ENCODE measurements around the gene CEP350. TPM values are rescaled to one million over a fixed set of nuclear protein-coding genes. Genes with fewer than 3 reads are reported as not detected.

The CEP350 gene
- total and polyA plus RNA-seq, 2 donors (not counting 1 experiment from before 2014, with no cell fraction given): 19.0 to 101 TPM

DNA sequence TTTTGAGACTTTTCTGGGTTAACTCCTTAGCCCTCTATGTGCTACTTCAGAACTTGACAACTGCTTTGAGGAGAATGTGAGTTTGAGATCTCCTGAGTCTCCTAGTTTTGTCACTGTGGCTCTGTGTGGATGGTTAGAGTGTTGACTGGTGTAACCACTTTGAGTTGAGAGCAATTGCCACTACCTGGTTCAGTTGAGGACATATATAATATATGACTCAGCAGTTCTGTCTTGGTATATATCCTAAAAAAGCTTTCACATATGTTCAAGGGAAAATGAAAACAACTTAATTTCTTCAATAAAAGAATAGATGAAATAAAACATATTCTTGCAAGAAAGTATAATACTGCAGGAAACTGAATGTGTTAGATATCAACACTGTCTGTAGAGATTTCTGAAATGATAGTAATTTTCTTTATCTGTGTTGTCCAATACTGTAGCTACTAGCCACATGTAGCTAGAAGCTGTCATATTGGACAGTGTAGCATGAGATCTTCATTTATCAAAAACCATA lies 103.3 kb downstream of the CEP350 start:
- no peaks in the 10 kb centered on the region for H3K79me2 ChIP-seq (ENCODE audit: control insufficient read depth, insufficient read depth, low read length)
- H4K20me1 ChIP-seq (ENCODE audit: control insufficient read depth, extremely low read depth, insufficient read depth, low read length): no peaks in the 10 kb centered on the region
- H3K4me1 ChIP-seq (ENCODE audit: control insufficient read depth, extremely low read depth, insufficient read depth, low read length): no peaks in the 10 kb centered on the region
- H2AFZ ChIP-seq (ENCODE audit: low read length): no peak overlapping the region
- no peaks in the 10 kb centered on the region for H3K36me3 ChIP-seq (ENCODE audit: control insufficient read depth, insufficient read depth, low read length)
- H3K4me3 ChIP-seq (replicated peaks in 1 of 4; ENCODE audit: control extremely low read depth in 1 of 4, insufficient read depth in 1 of 4, low read depth in 3 of 4, low read length in 4 of 4): no peak overlapping the region
- H3K27ac ChIP-seq (ENCODE audit: insufficient read depth, low read length): no peak overlapping the region
- TF ChIP-seq, protein P1, sequence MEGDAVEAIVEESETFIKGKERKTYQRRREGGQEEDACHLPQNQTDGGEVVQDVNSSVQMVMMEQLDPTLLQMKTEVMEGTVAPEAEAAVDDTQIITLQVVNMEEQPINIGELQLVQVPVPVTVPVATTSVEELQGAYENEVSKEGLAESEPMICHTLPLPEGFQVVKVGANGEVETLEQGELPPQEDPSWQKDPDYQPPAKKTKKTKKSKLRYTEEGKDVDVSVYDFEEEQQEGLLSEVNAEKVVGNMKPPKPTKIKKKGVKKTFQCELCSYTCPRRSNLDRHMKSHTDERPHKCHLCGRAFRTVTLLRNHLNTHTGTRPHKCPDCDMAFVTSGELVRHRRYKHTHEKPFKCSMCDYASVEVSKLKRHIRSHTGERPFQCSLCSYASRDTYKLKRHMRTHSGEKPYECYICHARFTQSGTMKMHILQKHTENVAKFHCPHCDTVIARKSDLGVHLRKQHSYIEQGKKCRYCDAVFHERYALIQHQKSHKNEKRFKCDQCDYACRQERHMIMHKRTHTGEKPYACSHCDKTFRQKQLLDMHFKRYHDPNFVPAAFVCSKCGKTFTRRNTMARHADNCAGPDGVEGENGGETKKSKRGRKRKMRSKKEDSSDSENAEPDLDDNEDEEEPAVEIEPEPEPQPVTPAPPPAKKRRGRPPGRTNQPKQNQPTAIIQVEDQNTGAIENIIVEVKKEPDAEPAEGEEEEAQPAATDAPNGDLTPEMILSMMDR (conservative IDR thresholded peaks at IDR 0.05 in 1 of 2, IDR thresholded peaks at IDR 0.05 in 1 of 2; ENCODE audit: low read depth in 1 of 2, low read length in 2 of 2): no peak
- no peak for TF ChIP-seq EZH2 (IDR thresholded peaks at IDR 0.05; ENCODE audit: low read length, missing control alignments)
- H3K9ac ChIP-seq (ENCODE audit: insufficient read depth, low read length): no peak overlapping the region
- no peak overlapping the region for H3K4me2 ChIP-seq (ENCODE audit: extremely low read depth, insufficient read depth, low read length)
- DNase-seq (ENCODE audit: low read depth in 2 of 2): peak in 1 of 2 donors; percentile 18
- H3K9me3 ChIP-seq (ENCODE audit: control insufficient read depth, insufficient read depth, low read depth, low read length): no peaks in the 10 kb centered on the region
- no peaks in the 10 kb centered on the region for H3K27me3 ChIP-seq (ENCODE audit: control insufficient read depth, insufficient read depth, low read length)

DNA sequence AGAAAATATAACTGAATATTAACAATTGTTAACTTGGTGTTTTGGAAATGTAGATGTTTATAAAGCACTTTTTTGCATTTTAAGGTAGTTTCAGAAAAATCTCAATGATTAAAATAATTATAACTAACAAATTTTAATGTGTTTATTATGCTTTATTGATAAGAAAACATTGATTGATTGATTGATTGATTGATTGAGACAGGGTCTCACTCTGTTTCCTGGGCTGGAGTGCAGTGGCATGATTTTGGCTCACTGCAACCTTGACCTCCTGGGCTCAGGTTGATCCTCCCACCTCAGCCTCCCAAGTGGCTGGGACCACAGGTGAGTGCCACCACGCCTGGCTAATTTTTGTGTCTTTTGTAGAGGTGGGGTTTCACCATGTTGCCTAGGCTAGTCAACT lies 106.4 kb downstream of the CEP350 start:
- no peak for DNase-seq (ENCODE audit: low read depth in 2 of 2)
- no peak overlapping the region for H2AFZ ChIP-seq (ENCODE audit: low read length)
- H3K27me3 ChIP-seq (ENCODE audit: control insufficient read depth, insufficient read depth, low read length): no peaks in the 10 kb centered on the region
- no peak for TF ChIP-seq EZH2 (IDR thresholded peaks at IDR 0.05; ENCODE audit: low read length, missing control alignments)
- TF ChIP-seq, protein P1 (conservative IDR thresholded peaks at IDR 0.05 in 1 of 2, IDR thresholded peaks at IDR 0.05 in 1 of 2; ENCODE audit: low read depth in 1 of 2, low read length in 2 of 2): no peak
- H3K4me2 ChIP-seq (ENCODE audit: extremely low read depth, insufficient read depth, low read length): no peak overlapping the region
- H3K4me1 ChIP-seq (ENCODE audit: control insufficient read depth, extremely low read depth, insufficient read depth, low read length): no peaks in the 10 kb centered on the region
- H3K27ac ChIP-seq (ENCODE audit: insufficient read depth, low read length): no peak overlapping the region
- no peaks in the 10 kb centered on the region for H3K79me2 ChIP-seq (ENCODE audit: control insufficient read depth, insufficient read depth, low read length)
- H3K9ac ChIP-seq (ENCODE audit: insufficient read depth, low read length): no peak overlapping the region
- no peak overlapping the region for H3K4me3 ChIP-seq (replicated peaks in 1 of 4; ENCODE audit: control extremely low read depth in 1 of 4, insufficient read depth in 1 of 4, low read depth in 3 of 4, low read length in 4 of 4)
- H3K36me3 ChIP-seq (ENCODE audit: control insufficient read depth, insufficient read depth, low read length): peaks cover 2% of the 10 kb centered on the region
- no peaks in the 10 kb centered on the region for H3K9me3 ChIP-seq (ENCODE audit: control insufficient read depth, insufficient read depth, low read depth, low read length)
- no peaks in the 10 kb centered on the region for H4K20me1 ChIP-seq (ENCODE audit: control insufficient read depth, extremely low read depth, insufficient read depth, low read length)

DNA sequence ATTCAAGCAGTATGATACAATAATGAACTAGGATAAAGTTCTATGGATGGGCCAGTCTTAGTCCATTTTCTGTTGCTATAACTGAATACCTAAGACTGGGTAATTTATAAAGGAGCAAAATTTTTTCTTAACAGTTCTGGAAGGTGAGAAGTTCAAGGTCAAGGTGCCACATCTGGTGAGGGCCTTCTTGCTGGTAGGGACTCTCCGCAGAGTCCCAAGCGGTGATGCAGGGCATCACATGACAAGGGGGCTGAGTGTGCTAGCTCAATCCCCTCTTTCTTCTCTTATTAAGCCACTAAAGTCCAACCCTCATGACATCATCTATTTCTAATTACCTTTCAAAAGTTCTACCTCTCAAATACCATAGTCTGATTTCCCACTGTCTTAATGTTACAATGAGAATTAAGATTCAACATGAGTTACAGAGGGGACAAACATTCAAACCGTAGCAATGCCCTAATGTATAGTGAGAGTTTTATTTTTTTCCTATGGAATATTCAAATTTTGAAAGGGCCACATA lies 107.9 kb downstream of the CEP350 start:
- no peak overlapping the region for H3K27ac ChIP-seq (ENCODE audit: insufficient read depth, low read length)
- H3K4me1 ChIP-seq (ENCODE audit: control insufficient read depth, extremely low read depth, insufficient read depth, low read length): no peaks in the 10 kb centered on the region
- no peaks in the 10 kb centered on the region for H3K27me3 ChIP-seq (ENCODE audit: control insufficient read depth, insufficient read depth, low read length)
- no peaks in the 10 kb centered on the region for H3K79me2 ChIP-seq (ENCODE audit: control insufficient read depth, insufficient read depth, low read length)
- H3K4me2 ChIP-seq (ENCODE audit: extremely low read depth, insufficient read depth, low read length): no peak overlapping the region
- DNase-seq (ENCODE audit: low read depth in 2 of 2): no peak
- no peak overlapping the region for H2AFZ ChIP-seq (ENCODE audit: low read length)
- H3K9ac ChIP-seq (ENCODE audit: insufficient read depth, low read length): no peak overlapping the region
- no peaks in the 10 kb centered on the region for H3K9me3 ChIP-seq (ENCODE audit: control insufficient read depth, insufficient read depth, low read depth, low read length)
- H4K20me1 ChIP-seq (ENCODE audit: control insufficient read depth, extremely low read depth, insufficient read depth, low read length): no peaks in the 10 kb centered on the region
- H3K4me3 ChIP-seq (replicated peaks in 1 of 4; ENCODE audit: control extremely low read depth in 1 of 4, insufficient read depth in 1 of 4, low read depth in 3 of 4, low read length in 4 of 4): no peak overlapping the region
- H3K36me3 ChIP-seq (ENCODE audit: control insufficient read depth, insufficient read depth, low read length): peaks cover 2% of the 10 kb centered on the region
- TF ChIP-seq, protein P1 (conservative IDR thresholded peaks at IDR 0.05 in 1 of 2, IDR thresholded peaks at IDR 0.05 in 1 of 2; ENCODE audit: low read depth in 1 of 2, low read length in 2 of 2): no peak
- no peak for TF ChIP-seq EZH2 (IDR thresholded peaks at IDR 0.05; ENCODE audit: low read length, missing control alignments)
